Panc1 (cell line): ENCODE measurements around the gene B3GALNT2. TPM values are rescaled to one million over a fixed set of nuclear protein-coding genes. Genes with fewer than 3 reads are reported as not detected.

Source experiments
- ATAC-seq: fragments of 200-7000 bp; cut with Tn5 transposase; 2 replicates; pipeline ENCODE4 v1.9.1; 2020; ENCODE audit warnings: mild to moderate bottlenecking, moderate library complexity
- BruUV-seq: library from RNA; stranded (reverse); fragments of 400-500 nt; replicated peaks from 2 replicates; lab custom pipeline; 2021; lab: Mats Ljungman, UMichigan
- CTCF ChIA-PET: fragments of 300-600 bp; sonication (Branson Sonifier 250); formaldehyde crosslinking; loops from one replicate; lab custom pipeline; 2022; ENCODE audit warnings: antibody characterized with exemption; lab: Charles Lee
- POLR2A ChIA-PET: fragments of 300-600 bp; sonication (Branson Sonifier 250); formaldehyde crosslinking; loops from one replicate; lab custom pipeline; 2022; ENCODE audit warnings: antibody characterized with exemption; lab: Charles Lee
- DNase-seq: peaks from one replicate; pipeline ENCODE4 v3.0.0-alpha.2; 2010; ENCODE audit warnings: low read depth, low spot score
- H3K27ac ChIP-seq: 2 replicates; pipeline ENCODE4 v1.5.1; 2011; ENCODE audit warnings: mild to moderate bottlenecking, low read length, inconsistent platforms
- H3K27me3 ChIP-seq: fragments of 200-500 bp; sonication (Bioruptor generic); 2 replicates; pipeline ENCODE4 v1.6.0; 2014; ENCODE audit warnings: low read length, inconsistent platforms; ENCODE audit not compliant: control insufficient read depth, insufficient read depth
- H3K36me3 ChIP-seq: fragments of 200-500 bp; sonication (Bioruptor generic); 2 replicates; pipeline ENCODE4 v1.5.1; 2014; ENCODE audit warnings: inconsistent platforms, mild to moderate bottlenecking, low read length, moderate library complexity; ENCODE audit not compliant: control insufficient read depth, insufficient read depth
- H3K4me1 ChIP-seq: 2 replicates; pipeline ENCODE4 v1.5.1; 2011; ENCODE audit warnings: inconsistent platforms, mild to moderate bottlenecking, low read length, moderate library complexity; ENCODE audit not compliant: control insufficient read depth, insufficient read depth
- H3K4me3 ChIP-seq, 2 experiments: 2 replicates each; pipeline ENCODE4 v1.5.1; 2011 to 2012; ENCODE audit warnings: low read depth in 2 of 2, low read length in 2 of 2, mild to moderate bottlenecking in 2 of 2, inconsistent platforms in 1 of 2, moderate library complexity in 1 of 2
- H3K9me3 ChIP-seq: fragments of 200-500 bp; sonication (Bioruptor generic); 2 replicates; pipeline ENCODE4 v1.5.1; 2014; ENCODE audit warnings: low read depth, mild to moderate bottlenecking, inconsistent platforms, low read length, moderate library complexity; ENCODE audit not compliant: control insufficient read depth, insufficient read depth
- CTCF ChIP-seq: fragments of 450-650 bp; IDR thresholded peaks from 2 replicates; pipeline ENCODE4 v1.5.1; 2017; ENCODE audit warnings: mild to moderate bottlenecking
- POLR2AphosphoS5 ChIP-seq: IDR thresholded peaks from 2 replicates; pipeline ENCODE4 v1.6.1; 2012; ENCODE audit warnings: mild to moderate bottlenecking, low read depth, low read length, moderate library complexity
- REST ChIP-seq, 2 experiments: IDR thresholded peaks; 2 replicates each; pipeline ENCODE4 v1.6.1; 2011 to 2012; ENCODE audit warnings: low read depth in 2 of 2, control low read depth in 1 of 2, low read length in 1 of 2, mild to moderate bottlenecking in 1 of 2, moderate library complexity in 1 of 2; ENCODE audit not compliant: insufficient read depth in 1 of 2
- SIN3A ChIP-seq: IDR thresholded peaks from 2 replicates; pipeline ENCODE4 v1.6.1; 2012; ENCODE audit warnings: low read depth, mild to moderate bottlenecking, low read length, moderate library complexity, borderline replicate concordance; ENCODE audit not compliant: insufficient read depth
- TCF7L2 ChIP-seq: IDR thresholded peaks from 2 replicates; pipeline ENCODE4 v1.6.1; 2011; ENCODE audit warnings: mild to moderate bottlenecking, low read depth, low read length, inconsistent platforms
- in situ Hi-C: cut with HindIII; loops from 2 replicates; pipeline ENCODE4 v1.10.0; 2016; ENCODE audit warnings: low sequenced_read_pairs, low pct_unique_long_range_greater_than_20kb
- intact Hi-C: fragments of 100-400 bp; cut with micrococcal nuclease; formaldehyde crosslinking; loops from one replicate; pipeline ENCODE4 v1.10.0; 2022; ENCODE audit not compliant: unreplicated experiment
- total RNA-seq: library from RNA; stranded (reverse); gene quantifications from one replicate; pipeline ENCODE4 v1.2.1, GENCODE V29; 2021; ENCODE audit not compliant: unreplicated experiment

The B3GALNT2 gene
- total RNA-seq, 1 experiment from 2014 or later: 40.7 TPM

- Histone ChIP-seq H3K4me3 (no peak overlapping the region), H3K27me3 (no peaks in the 10 kb centered on the region), H3K4me1 (no peaks in the 10 kb centered on the region), H3K9me3 (no peaks in the 10 kb centered on the region), H3K27ac (peak overlapping the region; percentile 40; the same call in 1 of the 2 replicates), H3K36me3 (peaks cover 38% of the 10 kb centered on the region)
- in situ Hi-C loops (no loop called here), intact Hi-C loops (no loop called here)
- ATAC-seq (no peak), DNase-seq (no peak)
- BruUV-seq: no TSS peak
- ChIA-PET POLR2A (no interaction called here), CTCF (no interaction called here)
- TF ChIP-seq TCF7L2: no peak
- no peak for TF ChIP-seq REST (IDR thresholded peaks at IDR 0.05; ENCODE audit: insufficient read depth in 1 of 2, low read depth in 2 of 2, low read length in 1 of 2)
- TF ChIP-seq POLR2AphosphoS5: no peak
- TF ChIP-seq SIN3A: no peak
- TF ChIP-seq CTCF: no peak
Observed at GRCh38 chr1:235442788-235443429, 61.3 kb downstream of the B3GALNT2 start.

- Histone ChIP-seq H3K4me3 (no peak overlapping the region), H3K27ac (0 out of 2 replicates have a peak overlapping the region, but pooled peaks have one; percentile 9), H3K36me3 (peaks cover 35% of the 10 kb centered on the region), H3K4me1 (no peaks in the 10 kb centered on the region), H3K9me3 (no peaks in the 10 kb centered on the region), H3K27me3 (no peaks in the 10 kb centered on the region)
- ATAC-seq: peak; percentile 37; the same call in 1 of the 2 replicates
- ChIA-PET POLR2A (no interaction called here), CTCF (no interaction called here)
- DNase-seq: no peak
- intact Hi-C loops: no loop called here
- no peak for TF ChIP-seq TCF7L2
- no peak for TF ChIP-seq SIN3A
- TF ChIP-seq REST (IDR thresholded peaks at IDR 0.05; ENCODE audit: insufficient read depth in 1 of 2, low read depth in 2 of 2, low read length in 1 of 2): no peak
- no peak for TF ChIP-seq CTCF
- no peak for TF ChIP-seq POLR2AphosphoS5
- BruUV-seq: no TSS peak
- in situ Hi-C loops: no loop called here
Observed at GRCh38 chr1:235441159-235441685, 63.0 kb downstream of the B3GALNT2 start.
